GM13976 (cell line): Measurements from ENCODE around the gene CDH13.

Source experiments
- DNase-seq: peaks from one replicate; pipeline ENCODE4 v3.0.0; 2012; ENCODE audit warnings: low spot score
- in situ Hi-C: fragments of 300-500 bp; cut with MboI; formaldehyde crosslinking; loops from one replicate; pipeline ENCODE4 v1.12.0; 2022; ENCODE audit warnings: low sequenced_read_pairs, mixed read lengths, inconsistent platforms; ENCODE audit not compliant: unreplicated experiment
- TF ChIP-seq, protein P1 (sequence below): IDR thresholded peaks from 2 replicates; pipeline ENCODE4 v1.5.1; 2012; ENCODE audit warnings: borderline replicate concordance, mild to moderate bottlenecking; ENCODE audit not compliant: insufficient read depth; ENCODE audit errors: extremely low read depth, missing control alignments, control extremely low read depth

CDH13 gene

DNA sequence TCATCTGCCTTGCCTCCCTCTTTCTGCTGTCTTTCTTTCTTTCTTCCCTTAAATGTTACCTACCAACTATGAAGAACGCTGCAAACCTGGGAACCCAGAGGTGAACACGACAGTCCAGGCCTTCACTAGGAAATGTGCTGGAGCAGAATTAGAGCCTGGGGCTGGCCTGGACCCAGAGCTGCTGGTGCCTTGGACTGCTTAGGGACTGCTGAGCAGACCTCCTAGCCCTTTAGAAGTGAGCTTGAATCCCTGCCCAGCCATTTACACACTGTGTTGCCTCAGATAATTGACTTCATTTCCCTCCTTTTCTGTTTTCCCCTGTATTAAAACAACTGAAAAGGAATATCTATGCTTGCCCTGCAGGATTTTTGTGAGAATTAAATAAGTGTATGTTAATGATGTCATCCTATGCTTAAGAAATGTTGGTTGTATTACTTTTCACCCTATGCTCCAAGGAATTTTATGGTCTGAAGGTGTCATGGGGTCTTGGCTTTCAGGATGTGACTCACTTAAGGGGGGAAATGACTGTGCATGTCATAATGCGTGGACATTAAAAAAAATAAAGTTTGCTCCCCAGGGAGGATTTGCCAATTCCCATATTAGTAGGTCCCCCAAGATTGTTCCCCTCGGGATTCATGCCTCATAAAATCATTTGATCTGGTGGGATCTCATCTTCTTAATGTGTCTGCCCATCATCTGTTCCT lies 11.5 kb downstream of the CDH13 start:
- in situ Hi-C loops: loop anchor here (25.0 kb wide), 1 partner anchor 574 kb away; no protein-coding TSS in a partner anchor
- DNase-seq: no peak
- TF ChIP-seq, protein P1, sequence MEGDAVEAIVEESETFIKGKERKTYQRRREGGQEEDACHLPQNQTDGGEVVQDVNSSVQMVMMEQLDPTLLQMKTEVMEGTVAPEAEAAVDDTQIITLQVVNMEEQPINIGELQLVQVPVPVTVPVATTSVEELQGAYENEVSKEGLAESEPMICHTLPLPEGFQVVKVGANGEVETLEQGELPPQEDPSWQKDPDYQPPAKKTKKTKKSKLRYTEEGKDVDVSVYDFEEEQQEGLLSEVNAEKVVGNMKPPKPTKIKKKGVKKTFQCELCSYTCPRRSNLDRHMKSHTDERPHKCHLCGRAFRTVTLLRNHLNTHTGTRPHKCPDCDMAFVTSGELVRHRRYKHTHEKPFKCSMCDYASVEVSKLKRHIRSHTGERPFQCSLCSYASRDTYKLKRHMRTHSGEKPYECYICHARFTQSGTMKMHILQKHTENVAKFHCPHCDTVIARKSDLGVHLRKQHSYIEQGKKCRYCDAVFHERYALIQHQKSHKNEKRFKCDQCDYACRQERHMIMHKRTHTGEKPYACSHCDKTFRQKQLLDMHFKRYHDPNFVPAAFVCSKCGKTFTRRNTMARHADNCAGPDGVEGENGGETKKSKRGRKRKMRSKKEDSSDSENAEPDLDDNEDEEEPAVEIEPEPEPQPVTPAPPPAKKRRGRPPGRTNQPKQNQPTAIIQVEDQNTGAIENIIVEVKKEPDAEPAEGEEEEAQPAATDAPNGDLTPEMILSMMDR: no peak

DNA sequence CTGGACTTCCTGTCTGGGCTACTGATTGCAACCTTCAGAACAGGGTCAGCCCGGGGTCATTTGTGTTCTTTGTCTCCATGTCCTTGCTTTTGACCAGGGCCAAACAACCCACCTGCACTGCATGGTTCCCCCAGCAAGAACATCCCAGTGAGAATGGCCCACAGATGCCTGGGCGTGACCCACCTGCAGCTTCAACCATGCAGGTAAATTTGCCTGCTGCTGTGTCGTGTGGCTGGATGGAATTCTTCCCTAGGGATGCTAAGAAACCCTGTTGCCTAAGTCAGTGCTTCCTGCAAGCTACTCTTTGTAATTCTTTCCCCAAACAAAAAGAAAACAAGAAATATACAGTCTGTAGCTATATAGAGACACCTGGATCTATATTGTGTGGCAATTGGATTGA lies 12.5 kb downstream of the CDH13 start:
- in situ Hi-C loops: loop anchor here (25.0 kb wide), 1 partner anchor 573 kb away; no protein-coding TSS in a partner anchor
- no peak for DNase-seq
- TF ChIP-seq, protein P1: no peak

DNA sequence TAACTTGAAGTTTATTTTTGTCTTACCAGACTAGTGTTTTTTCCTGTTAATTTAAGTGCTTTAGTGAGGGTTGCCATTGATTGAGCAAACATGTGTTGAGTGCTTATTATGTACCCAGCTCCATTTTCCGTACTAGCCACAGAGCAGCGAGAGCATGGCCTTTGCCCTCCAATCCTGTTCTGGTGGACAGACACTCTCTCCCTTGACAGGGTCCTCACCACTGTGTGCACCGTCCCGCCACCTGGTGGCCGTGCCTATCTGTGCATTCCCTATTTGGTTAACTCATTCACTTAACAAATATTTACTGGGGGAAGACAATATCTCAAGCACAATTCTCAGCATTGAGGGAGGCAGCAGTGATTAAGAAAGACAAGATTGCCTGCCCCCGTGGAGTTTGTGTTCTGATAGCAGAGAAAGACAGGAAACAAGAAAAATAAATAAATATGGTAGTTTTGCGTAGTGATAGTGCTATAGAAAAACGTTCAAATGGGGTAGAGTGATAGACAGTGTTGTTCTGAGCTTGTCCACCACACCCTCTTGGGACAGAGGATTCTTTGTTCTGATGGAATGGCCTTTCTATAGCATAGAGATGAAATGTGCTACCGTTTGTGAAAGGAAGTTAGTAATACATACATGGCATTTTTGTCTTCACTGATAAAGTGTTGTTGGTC lies 13.0 kb downstream of the CDH13 start:
- TF ChIP-seq, protein P1: peak; percentile 83
- in situ Hi-C loops: loop anchor here (25.0 kb wide), 1 partner anchor 572 kb away; no protein-coding TSS in a partner anchor
- peak; percentile 64 for DNase-seq

DNA sequence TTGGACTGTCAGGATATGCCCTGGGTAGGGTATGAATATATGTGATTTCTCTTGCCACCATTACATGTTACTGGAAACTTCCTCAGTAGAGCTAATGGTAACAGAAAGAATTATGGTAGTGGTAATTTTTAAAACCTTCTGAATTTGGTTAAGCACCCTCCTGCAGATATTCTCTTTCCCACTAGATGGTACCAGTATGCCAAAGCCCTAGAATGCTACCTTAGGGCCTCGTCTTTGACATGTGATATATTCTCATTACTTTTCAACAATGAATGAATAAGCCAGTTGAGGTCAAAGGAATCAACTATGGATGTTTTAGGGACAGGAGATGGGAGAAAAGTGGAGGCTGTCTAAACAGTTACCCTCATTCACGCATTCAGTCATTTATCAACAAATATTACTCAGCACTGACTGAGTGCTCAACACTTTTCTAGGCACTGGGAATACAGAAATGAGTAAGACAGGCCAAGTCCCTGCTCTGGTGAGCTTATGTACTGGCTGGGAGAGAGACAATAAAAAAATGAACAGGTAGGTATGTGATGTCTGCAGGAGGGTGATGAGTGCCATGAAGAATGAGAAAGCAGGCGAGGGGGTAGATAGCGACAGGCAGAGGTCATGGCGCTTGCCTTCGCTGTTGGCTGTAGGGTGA lies 14.7 kb downstream of the CDH13 start:
- no peak for DNase-seq
- in situ Hi-C loops: loop anchor here (25.0 kb wide), 1 partner anchor 571 kb away; no protein-coding TSS in a partner anchor
- TF ChIP-seq, protein P1: peak; percentile 11

DNA sequence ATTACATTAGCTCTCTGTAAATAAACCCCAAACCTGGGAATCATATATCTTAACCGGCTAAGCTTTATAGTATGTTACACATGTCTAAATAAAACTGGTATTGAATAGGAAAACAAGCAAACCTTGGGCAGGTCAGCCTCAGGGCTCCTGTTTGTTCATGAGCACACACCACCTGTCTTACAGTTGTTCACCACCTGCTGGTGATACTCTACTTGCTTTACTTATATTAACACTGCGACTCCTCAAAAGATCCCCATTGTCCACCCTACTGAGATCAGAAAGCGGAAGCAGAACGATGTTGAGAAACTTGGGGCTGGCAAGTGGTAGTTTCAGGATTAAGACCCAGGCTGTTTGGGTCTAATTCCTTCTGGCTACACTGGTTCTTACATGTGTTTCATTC lies 16.4 kb downstream of the CDH13 start:
- TF ChIP-seq, protein P1: no peak
- in situ Hi-C loops: loop anchor here (25.0 kb wide), 1 partner anchor 569 kb away; no protein-coding TSS in a partner anchor
- DNase-seq: no peak

DNA sequence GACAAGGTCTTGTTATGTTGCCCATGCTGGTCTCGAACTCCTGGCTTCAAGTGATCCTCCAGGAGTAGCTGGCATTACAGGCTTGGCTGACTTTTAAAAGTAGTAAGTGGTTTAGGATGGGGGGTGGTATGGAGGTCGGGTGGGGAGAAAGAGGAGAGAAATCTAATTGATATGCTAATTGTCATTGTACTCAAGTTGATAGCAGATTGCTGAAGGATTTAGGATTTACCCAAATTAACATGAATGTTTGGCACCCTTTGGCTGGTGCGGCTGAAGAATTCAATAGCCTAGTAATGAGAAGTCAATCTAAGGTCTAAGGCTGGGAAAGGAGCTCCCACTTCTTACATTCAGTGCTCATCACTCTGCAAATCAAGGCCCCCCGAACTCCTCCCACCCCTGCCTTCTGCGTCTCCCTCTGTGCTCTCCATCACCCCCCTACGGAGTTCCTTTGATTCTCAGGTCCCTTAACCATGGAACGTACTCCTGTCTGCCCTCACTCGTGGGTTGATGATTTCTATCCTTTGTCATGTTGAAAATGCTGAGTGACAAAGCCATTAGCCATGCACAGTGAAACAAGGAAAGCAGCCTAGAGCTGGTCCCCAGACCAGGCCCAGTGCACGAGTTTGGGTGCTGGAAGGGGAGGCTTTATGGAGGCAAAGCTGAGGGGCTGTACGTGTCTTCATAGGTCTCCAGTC lies 17.3 kb downstream of the CDH13 start:
- in situ Hi-C loops: loop anchor here (25.0 kb wide), 1 partner anchor 568 kb away; no protein-coding TSS in a partner anchor
- no peak for DNase-seq
- TF ChIP-seq, protein P1: no peak
